GM19099 (cell line): ENCODE data around the gene BEST1.

ENCODE experiments used
- POLR2A ChIP-seq: IDR thresholded peaks from 3 replicates; pipeline ENCODE4 v1.6.1; 2011; ENCODE audit warnings: low read depth; ENCODE audit not compliant: insufficient read length; ENCODE audit errors: extremely low read depth

Gene BEST1

DNA sequence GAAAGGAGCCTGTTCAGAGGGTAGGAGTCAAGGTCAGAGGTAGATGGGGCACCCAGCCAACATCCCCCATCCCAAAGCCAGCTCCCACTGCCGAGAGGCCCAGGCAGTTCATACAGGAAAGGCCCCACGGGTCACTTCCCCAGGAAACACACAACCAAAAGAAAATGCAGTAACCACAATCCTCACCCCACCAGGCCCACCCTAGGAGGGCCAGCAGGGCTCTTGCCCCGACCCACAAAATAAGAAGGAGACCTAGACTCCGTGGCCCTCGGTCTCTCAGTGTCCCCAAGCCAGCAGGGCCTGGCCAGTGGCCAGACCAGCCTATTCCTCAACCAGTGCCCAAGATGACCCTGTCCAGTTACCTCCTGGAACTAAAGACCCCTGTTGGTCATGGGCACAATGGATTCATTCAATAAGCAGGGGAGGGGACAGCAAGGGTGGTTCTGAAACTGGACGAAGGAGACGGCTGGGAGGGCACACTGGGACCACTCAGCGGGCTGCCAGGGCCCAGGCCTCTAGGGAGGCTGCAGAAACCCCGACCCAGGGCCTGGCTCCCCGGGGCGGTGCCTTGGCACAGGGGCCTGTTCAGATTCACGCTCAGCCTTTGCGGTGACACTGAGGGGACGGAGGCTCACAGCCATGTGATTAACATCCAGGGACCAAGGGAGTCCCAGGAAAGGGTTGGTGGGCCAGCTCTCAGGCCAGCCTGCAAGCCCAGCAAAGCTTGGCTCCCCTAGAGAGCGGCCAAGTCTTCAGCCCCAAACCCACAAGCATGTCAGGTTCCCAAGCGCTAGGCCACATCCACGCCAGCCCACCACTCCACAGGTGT lies 38.2 kb upstream of the BEST1 start:
- no peak for TF ChIP-seq POLR2A

DNA sequence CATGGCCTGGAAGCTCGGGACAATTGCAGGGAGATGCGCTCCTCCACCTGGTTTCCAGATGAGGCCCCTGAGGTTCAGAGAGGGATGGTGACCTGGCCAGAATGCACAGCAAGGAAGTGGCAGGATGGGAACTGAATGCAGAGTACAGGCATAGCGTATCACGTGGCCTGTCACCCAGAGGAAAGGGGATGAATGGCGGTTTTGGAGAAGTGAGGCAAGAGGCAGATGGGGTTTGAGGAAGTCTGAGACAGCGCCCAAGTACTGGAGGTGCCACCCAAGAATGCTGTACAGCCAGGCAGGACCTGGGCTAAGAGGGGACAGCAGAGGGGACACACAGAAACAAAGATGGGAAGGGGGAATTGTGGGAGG lies 37.6 kb upstream of the BEST1 start:
- TF ChIP-seq POLR2A: no peak

DNA sequence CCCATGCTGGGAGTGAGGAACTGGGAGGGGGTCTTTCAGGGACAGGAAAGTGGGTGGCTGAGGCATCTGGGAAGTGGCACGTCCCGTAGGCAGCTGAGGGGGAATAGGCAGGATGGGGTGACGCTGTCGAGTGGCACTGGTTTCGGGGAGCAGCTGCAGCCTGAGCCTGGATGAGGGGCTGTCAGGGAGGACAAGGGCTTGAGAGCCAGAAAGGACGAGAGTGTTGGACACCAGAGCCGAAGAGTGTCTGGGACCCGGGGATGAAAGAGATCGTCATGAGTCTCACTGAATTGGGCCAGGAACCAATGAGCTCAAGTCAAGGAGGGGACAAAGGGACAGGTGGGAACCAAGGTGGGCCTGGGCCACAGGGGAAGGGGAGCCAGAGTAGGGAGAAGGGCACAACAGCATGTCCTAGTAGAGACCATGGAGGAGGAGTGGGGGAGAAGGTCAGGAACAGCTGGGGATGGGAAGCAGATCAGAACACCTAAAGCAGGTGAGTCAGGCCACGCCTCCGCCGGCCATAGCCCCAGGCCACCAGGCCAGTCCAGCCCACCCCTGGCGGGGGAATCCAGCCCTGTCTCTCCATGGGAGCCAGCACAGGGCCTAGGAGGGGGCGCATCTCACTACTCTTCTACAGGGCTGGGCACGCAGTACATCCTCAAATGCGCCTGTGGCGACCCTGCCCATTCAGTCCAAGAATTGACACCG lies 37.0 kb upstream of the BEST1 start:
- TF ChIP-seq POLR2A: no peak

DNA sequence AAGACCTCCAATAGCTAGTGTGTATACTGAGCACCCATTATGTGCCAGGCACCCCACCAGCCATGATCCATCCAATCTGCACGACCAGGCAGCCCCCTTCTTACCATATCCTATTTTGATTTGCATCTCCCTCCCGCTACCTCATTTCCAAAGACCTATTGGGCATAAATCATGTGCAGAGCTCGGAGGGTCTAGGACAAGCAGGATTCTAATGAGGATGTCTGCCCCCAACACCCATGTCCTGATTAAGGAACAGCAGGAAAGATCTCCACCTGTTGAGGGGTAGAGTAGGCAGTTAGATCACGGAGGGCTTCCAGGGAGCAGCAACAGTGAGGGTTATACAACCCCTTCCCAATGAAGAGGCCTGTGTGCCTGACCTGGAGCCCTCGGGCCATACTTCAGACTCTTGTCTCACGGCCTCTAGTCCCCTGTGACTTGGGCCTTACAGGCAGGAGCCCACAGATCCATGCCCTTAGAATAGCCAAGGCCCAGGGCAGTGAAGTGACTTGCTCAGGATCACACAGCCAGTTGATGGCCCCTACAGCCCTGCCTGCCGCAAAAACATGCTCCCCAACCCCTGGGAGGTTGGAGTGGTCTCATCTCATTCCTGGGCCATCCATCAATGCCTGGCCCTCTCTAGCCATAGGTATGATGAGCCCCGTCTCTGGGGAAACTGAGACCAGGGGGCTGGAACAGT lies 36.3 kb upstream of the BEST1 start:
- no peak for TF ChIP-seq POLR2A

DNA sequence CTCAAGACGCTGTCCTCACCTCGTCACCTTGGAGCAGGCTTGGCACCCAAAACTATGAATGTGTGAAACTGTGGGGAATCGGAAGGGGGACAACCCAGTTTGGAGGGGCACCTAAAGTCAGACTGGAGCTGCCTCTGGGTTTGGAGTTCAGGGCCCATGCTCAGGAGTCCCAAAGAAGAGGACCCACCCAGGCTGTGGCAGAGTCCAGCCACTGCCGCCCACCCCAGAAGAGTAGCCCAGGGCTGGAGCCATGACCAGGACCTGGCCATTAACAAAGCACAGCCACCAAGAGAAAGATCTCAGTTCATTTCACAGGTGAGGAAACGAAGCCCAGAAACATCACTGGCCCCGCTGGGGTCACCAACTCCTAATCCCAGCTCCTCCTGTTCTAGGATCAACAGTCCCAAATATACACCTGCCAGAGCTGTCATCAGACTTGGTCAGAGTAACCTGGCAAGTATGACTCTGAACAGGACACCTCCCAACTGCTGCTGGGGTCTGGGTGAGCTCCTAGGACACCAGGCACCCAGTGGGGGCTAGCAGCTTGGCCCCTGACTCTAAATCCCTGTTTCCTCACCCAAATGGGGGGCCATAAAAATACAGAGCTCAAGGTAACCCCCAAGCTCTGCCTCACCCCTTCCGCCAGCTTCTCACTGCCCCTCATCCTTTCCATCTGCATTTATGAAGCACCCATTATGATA lies 35.5 kb upstream of the BEST1 start:
- TF ChIP-seq POLR2A: no peak

DNA sequence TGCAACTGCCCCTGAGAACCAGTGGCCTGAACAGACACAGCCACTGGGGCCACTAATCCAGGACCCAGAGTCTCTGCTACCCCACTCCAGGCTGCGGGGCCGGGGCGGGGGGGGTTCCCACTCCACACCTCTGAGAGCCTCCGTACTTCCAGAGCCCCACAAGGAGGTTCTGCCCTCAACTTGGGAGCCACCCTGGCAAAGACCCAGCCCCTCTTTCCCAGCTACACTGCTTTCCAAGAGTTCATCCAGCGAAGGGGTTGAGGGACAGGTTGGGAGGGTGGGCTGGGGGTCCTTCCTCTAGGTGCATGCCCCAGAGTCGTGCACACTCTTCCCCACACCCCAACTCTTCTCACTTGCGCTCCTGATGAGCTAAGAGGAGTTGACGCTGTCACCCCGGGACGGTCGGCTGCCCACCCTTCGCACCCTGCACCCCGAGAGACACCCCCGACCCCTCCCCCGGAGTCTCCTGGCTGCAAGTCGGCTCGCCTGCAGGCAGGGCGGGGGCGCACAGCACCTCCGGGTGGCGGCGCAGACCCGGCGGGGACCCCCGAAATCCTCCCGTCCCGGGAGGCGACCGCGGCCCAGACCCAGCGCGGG lies 33.3 kb upstream of the BEST1 start:
- TF ChIP-seq POLR2A: no peak

DNA sequence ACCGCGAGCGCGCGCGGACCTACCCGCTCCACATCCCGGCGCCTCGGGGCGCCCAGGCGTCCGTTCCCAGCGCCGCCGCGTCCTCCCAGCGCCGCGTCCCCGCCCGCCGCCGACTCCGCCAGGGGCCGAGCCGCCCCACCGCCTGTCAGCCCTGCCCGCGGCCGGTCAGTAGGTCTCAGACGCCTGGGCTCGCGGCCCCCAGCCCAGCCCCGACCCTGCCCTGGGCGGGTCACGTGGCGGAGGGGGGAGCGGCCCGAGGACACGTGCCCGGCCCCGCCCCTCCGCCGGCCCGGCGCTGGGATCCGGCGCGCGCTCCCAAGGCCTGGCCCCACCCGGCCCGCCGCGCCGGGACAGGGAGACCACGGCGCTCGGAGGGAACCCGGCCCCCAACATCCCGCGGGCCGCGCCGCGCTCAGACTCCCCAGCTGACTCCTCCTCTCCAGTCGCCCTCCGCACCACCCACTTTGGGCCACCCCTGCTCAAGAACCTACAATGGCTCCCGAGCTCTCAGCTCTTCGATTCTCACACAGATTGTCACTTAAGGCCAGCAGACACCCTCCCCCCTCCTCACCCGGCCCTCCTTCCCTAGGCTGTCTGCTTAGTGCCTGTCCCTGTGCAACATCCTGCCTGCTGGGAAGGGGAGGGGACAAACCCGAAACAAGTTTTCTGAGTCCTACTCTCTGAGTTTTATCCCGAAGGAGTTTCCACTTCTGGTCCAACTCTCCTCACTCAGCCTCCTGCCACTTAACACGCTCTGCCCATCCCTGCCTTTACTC lies 32.6 kb upstream of the BEST1 start, which contains the start of gene RAB3IL1:
TSS of gene RAB3IL1 (minus strand) at position 233 of the 776 bp plus-strand sequence. CDS start at position 34, 199 bp downstream.
- TF ChIP-seq POLR2A: no peak

DNA sequence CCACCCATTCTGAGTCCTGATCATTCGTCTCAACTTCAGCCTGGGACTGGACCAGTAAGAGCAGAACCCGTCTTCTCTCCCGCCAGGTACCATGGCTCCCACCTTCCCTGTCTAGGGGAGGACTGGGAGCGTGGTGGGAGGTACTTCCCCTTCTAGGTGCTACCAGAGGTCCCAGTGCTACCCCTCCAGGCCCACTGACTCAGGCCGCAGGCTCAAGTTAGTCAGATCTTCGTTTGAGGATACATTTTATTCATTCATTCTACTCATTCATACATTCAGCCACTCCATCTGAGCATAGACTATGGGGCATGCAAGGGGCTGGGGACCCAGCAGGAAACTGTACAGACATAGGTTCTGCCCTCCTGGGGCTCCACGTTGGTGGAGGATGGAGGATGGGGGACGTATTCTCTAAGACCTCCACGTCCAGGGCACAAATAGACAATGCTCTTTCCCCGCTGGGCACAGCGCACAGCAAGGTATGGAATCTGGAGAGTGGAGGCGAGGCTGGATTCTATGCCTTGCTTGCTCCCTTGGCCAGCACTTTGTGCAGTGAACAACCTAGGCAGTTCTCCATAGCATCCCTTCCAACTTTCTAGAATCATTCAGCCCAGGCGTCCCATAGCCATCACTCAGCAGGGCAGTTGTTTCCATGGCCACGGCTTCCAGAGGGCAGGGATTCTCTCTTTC lies 31.8 kb upstream of the BEST1 start:
- TF ChIP-seq POLR2A: no peak

DNA sequence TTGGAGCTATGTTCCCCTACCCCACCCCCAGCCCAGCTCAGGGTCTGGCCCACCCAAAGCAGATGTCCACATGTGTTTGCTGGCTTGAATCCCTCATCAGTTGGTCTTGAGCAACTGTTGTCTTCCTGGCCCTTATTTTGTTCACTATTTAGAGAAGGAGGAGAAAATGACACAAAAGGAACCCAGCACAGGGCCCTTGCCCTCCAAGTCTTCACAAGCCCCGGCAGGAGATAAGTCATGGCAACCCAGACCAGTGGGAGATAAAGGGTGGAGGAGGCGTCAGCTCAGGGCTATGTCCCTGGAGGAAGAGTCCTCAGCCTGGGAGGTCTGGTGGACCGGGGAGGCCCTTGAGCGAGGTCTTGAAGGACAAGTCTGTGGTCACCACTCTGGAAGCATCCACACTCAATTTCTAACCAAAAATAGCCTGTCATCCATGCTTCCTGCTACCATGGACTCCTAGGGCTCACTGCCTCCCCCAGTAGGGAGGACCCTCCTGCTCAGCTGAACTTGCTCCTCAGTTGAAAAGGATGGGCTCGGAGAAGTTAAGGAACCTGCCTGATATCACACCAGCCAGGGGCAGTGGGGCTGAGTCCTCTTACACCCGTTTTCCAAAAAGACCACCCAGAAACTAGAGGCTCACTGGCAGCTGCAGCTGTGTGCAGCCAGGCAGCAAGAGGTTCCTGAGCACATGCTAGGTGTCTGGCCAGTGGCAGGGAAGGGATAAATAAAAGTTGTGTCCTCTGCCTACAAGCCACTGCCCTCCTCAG lies 31.0 kb upstream of the BEST1 start:
- TF ChIP-seq POLR2A: no peak

DNA sequence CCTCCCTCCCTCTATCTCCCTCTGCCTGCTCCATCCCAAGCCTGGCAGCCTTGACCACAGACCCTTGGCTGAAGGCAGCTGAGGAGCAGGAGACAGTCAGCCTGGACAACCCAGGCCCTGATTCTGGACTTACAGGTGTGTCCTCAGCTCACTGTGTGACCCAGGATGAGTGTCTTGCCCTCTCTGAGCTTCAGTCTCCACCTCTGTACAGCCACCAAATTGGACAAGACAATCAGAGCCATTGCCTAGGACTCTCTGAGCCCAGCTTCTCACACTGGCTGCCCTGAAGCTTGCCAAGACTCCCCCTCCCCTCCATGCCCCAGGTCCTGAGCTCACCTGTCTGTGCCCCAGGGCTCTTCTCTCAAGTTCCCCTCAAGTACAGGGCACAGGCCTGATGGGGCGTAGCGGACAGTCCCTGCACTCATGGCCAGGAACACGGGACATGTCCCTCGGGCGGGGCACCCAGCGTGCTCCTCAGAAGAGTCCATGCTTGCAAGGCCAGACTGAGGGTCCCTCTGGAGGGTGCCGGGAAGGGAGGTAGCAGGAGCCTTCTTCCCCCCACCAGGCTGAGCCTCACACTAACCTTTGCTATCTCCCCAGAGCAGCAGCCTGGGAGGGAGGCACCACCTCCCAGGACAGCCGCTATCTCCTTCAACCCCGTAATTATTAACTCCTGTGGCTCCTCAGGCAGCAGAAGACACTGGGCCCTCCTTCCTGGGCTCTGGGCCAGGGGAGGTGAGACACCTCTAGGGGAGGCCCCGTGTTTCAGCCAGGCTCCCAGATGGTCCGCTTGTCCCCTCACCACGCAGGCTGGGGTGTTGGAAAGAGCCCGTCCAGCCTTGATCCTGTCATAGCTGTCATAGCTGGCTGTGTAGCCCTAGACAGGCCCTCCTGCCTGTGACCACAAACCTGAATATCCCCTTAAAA lies 30.2 kb upstream of the BEST1 start:
- no peak for TF ChIP-seq POLR2A

DNA sequence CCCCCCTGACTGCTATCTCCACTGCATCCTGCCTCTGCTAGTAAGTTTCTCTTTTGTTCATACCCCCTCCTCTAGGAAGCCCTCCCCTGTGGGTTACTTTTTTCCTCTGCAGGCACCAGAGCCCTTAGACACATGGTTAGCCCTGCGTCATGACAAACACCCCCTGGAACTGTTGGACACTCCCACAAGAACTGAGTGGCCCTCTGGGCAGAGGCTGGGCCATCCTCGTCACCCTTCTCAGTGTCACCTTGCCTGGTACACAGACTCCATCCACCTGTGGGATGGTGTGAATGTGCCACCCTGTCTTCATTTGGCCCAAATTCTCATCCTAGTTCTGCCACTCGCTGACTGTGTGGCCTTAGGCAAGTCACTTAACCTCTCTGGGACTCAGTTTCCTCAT lies 28.7 kb upstream of the BEST1 start:
- no peak for TF ChIP-seq POLR2A

DNA sequence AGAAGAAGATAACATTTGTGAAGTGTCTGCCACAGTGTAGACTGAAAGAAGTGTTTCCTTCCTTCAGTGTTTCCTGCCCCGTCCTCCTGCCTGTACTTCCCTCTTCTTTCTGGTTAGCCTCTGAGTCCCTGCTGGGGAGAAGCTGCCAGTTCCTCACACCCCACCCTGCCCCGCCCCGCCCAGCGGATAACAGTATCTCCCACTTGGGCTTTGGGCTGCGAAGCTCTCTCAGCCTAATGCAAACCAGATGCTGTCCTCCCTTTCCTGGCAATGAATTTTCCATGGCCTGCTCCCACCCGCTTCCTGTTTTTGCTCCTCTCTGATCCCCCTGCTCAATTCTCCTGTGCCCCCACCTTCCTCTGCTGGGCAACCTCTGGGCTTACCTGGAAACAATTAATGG lies 27.6 kb upstream of the BEST1 start:
- TF ChIP-seq POLR2A: no peak
